GM10847 (cell line): ENCODE measurements around the gene TRAF3.

Experiments used
- POLR2A ChIP-seq: IDR thresholded peaks from 2 replicates; pipeline ENCODE4 v1.6.1; 2011; ENCODE audit not compliant: insufficient read length; ENCODE audit errors: extremely low read depth

Gene TRAF3

DNA sequence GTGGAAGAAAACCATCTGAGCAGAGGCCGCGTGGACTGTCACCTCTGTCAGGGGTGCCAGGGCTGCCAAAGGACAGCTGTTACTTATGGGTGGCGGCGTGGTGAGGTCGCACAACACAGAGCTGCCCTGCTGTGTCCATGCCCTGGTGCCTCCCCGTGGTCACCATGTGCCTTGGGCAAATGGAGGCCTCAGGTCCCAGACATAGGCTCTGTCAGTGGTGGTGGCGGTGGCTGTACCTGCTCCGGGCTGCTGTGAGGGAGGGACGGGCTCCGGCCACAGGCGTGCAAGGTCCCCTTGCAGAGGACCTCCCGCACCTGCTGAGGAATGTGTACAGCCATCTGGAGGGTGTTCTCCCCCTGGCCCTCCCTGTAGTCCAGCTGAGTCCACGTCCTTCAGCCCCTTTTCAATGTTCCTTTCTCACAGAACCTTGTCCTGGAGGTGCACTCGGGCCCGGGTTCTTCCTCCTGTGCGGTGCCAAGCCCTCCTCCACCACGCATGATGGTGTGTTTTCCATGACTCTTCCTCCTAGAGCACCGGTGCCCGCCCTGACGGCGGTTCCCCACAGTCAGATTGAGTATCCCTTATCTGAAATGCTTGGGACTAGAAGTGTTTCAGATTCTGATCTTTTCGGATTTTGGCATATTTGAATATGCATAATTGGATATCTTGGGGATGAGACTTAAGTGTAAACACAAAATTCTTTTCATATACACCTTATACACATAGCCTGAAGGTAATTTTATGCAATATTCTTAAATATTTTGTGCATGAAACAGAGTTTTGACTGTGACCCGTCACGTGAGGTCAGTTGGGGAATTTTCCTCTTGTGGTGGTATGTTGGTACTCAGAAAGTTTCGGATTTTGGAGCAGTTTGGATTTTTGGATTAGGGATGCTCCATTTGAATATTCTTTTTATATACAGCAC is 49.8 kb downstream of the TRAF3 start:
- no peak for TF ChIP-seq POLR2A

DNA sequence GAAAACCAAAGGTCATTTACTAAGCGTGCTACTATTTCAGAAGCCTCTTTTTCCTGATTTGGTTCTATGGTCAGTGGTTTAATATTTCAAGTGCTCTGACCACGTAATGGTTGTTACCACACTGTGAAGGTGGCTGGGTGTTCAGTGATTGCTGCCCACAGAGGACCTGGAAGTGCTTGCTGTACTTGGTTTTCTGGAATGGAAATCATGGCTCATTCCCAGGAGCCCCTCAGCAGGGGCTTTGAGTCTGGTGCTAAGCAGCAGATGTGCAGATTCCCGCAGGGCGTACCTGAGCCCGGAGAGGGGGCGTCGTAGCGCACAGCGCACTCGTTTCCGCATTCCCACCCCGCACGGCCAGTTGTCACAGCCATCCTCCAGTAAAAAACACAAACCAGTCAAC is 50.5 kb downstream of the TRAF3 start:
- no peak for TF ChIP-seq POLR2A

DNA sequence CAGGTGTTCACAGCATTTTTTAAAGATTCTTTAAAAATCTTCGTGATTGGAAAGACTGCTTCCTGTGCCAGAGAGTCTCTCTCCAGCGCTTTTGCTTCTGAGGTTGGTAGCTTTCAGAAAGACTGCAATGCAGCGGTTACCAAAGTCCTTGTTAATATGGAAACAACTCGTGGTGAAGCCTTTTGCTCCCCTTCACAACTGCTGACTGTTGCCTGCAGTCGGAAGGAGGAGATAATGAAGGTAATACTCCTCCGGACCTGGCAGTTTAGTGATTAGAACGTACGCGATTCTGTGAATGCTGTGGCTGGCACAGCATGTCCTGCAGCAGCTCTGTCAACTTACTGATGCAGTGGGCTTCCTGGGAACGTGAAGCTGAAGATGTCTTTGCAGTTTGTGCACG is 50.9 kb downstream of the TRAF3 start:
- no peak for TF ChIP-seq POLR2A

DNA sequence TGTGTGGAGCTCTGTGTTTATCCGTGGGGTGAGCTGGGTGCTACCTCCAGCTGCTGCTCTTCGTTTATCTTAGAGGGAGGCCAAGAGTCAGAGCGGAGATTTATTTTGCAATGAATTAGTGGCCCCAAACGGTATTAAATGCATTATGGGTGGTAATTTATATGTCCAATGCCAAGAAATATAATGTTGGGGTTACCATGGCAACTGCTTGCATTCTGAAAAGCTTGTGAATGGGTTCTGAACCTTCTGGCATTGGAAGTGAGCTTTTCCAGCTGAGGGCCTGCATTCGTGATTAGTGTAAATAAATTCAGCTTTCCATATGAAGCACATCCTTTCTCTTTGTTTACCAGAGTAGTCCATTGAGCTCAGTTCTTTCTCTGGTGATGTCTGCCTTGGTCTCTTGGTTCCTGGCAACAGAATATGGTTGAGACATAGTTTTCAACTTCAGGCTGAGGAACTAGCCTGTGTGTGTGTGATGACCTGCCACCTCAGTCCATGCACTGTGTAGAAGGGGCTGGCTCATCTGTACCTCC is 51.8 kb downstream of the TRAF3 start:
- no peak for TF ChIP-seq POLR2A

DNA sequence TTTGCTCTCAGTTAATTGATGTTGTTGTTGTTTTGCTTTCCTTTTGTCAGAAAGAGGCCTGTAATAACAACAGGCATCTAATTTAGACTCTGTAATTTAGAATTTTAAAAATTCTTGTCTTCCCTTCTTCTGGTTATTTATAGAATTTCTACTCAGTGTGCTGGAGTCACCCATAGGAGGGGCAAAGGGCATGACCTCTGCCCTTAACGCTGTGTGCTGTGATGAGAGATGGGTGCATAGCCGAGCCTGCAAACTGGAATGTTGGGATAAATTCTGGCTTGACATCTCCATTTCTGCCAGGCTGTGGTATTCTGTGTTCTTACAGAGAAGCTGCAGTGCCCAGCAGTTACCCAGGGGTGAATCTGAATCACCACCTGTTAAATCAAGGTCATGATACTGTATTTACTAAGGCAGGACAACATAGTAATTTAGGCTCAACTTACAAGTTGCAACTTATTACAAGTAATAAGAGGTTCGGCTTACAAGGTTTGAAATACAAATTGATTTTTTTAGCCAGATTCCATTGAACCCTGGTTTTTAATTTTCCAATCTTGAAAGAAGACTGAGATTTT is 53.3 kb downstream of the TRAF3 start:
- no peak for TF ChIP-seq POLR2A

DNA sequence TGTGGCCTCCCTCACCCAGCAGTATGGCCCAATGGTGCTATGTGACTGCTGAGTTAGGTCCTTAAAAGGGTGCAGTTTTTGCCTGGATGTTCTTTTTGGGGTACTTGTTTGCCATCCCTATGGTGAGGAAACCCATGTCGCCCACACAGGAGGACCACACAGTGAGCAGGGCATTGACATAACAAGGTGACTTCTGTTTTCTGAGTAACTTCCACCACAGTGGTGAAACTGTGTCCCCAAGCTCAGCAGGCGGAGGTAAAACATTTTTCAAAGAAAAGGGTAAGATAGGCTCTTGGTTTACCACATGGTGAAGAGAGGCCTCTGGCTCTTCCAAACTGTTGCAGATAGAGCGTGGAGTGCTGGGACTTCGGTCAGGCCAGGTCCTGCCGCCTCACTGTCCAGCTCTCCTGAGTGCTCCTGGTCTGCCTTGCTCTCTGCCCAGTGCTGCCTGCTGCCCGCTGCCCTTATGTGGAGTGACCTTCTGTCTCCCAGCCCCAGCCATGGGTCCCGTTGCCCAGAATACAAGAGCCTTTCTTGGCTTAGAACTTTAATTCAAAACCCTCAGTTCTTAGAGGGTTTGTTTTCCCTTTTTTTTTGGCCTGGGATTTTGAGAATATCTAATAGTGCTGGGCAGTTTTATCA is 54.0 kb downstream of the TRAF3 start:
- no peak for TF ChIP-seq POLR2A

DNA sequence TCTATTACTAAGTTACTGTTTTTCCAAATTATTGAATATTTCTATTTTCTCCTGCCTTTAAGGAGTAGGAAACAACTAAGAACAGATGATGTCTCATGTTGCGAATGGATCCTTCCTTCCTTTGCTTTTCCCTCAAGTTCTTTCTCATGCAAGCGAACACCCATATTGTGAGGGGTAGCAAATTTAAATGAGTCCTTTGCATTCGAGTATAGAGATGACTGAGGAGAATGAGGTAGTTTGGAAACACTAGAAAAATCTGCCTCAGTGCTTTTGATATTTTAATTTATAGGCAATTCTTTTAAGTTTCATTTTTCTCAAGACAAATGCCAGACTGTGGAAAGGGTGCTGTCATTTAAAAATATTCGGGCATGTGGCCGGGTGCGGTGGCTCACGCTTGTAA is 56.1 kb downstream of the TRAF3 start:
- no peak for TF ChIP-seq POLR2A

DNA sequence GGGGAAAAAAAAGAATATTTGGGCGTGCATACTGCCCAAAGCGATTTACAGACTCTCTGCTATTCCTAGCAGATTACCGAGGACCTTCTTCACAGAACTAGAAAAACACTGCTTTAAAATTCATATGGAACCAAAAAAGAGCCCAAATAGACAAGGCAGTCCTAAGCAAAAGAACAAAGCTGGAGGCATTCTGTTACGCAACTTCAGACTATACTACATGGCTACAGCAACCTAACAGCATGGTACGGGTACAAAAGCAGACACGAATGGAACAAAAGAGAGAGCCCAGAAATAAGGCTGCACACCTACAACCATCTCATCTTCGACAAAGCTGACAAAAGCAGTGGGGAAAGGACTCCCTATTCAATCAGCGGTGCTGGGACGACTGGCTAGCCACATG is 56.7 kb downstream of the TRAF3 start:
- no peak for TF ChIP-seq POLR2A

DNA sequence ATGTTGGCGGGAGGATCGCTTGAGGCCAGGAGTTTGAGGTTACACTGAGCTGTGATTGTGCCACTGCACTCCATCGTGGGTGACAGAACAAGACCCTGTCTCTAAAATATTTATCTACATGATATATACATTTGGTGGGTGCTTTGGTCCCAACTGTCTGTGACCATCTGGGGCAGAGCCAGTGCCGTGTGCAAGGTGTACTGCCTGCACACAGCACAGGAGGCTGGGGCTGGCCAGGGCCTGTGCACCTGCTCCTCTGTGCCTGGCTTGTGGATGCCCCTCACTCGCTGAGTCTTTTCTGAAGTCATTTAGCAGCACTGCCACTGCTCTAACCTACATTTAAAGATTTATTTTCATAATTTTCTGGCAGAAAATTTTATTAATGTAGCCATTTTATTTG is 58.7 kb downstream of the TRAF3 start:
- TF ChIP-seq POLR2A: no peak

DNA sequence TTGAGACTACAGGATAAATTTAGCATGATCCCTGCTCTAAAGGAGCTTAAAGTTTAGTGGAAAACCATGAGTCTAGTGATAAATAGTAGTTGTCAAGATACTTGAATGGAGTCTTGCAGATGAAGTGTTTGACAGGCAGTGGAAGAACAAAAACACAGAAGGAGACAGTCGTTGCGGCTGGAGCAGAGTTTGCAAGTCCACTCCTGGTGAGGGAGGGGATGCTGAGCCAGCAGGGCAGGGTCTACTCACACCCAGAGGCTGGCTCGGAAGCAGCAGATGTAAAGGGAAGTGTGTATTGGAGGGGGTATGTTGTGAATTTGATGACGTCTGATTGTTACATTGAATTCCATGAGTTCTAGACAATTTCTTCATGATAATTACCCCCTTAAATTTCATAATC is 61.3 kb downstream of the TRAF3 start:
- no peak for TF ChIP-seq POLR2A

DNA sequence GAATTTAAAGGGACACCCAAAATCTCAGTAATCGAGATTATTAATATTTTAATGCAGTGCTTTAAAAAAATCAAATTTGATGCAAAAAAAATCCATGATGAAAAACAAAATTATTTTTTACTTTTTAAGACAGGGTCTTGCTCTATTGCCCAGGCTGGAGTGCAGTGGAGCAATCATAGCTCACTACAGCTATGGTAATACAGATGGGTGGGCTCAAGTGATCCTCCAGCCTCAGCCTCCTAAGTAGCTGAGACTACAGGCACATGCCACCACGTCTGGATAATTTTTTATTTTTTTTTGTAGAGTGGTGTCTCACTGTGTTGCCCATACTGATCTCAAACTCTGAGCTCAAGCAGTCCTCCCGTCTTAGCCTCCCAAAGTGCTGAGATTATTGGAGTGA is 62.9 kb downstream of the TRAF3 start:
- no peak for TF ChIP-seq POLR2A

DNA sequence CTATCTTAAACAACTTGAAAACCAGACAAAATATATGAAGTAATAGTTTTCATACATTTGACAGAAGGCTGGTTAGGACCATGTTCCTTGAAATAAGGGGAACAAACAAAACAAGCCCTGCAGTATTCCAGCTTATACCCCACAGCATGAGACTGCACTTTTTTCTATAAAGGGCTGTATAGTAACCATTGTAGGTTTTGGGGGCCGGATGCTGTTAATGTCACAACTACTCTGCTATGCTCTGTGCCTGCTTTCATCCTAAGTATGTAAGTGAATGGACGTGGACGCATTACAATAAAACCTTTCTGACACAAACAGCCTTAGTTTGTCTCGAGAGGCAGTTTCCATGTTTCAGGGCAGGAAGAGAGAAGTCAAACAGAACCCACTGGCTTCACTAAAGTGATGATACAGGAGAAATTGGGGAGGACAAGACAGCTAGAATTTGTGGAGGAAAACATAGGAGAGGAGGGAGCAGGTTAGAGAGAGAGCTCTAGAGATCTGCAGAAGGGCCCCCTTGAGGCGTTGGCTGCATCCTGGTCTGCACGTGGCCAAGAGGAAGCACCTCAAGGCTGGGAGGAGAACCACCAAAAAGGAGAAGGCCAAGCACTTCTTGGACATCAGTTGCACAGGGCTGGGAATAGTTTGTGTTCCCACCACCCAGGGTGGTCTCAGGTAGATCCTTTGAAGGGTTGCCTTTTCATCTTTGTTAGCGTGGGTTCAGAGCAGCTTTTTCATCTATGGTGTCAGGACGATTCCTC is 63.7 kb downstream of the TRAF3 start:
- TF ChIP-seq POLR2A: no peak

DNA sequence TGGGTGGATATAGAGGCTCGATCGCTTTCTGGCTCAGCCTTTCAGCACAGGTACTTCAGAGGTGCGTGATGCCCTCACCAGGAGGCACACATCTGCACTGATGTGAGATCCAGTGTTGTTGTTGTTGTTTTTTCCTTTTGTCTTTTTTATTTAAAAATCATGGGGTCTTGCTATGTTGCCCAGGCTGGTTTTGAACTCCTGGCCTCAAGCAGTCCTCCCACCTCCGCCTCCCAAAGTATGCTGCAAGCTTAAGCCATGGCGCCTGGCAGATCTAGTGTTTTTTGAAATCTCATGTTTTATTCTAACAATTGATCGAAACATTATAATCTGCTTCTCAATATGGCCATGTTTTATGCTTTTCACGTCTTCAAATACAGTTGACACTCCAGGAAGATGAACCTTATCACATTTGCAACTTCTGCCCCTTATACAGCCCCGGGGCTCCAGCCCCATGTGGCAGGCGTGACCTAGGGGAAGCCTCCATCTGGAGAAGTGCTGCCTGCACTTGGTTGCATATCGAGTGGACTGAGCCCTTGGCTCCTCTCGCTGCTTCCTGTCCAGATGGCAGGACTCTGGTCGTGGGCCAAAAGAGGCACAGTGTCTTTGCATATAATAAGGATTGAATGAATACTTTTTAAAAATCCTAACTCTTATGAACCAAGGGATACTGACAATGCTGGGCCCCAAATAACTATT is 71.7 kb downstream of the TRAF3 start:
- no peak for TF ChIP-seq POLR2A

DNA sequence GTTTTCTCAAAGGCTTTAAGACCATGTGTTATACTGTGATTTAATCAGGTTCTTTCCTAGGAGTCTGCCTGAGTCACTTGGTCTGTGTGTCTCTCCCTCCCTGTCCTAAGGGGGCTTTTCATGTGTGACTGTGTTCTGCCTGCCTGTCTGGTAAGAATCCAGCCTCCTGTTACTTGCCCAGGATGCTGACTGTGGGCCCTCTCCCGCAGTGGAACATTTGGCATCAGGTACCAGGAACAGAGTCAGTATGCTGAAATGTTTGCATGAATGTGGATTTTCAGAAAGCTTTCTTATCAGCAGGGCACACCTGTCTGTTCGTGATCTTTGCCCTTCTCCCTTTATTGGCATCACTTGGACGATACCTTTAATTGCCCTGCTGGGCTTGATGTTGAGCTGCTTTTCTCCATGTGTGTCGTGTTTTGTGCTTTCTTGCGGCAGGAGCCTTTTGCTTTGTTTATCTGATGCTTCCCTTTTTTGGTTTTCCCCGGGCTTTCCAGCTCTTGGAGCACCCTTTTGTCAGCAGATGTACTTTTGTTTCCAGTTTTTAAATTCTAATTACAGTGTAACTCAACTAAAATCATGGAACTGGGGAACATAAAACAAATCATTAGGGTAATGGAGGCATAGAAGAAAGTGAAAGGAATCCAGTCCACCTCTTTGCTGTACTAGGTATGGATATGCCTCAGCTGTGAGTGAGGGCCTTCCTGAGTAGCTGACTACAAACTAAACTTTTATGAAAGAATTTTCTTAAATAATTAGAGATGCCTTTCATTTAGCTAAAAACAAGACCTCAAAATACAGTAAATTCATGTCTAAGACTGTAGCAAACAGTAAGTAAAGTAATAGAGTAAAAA is 72.5 kb downstream of the TRAF3 start:
- no peak for TF ChIP-seq POLR2A
